HG03097 (cell line): Measurements from ENCODE around the gene CEP43.

ENCODE experiments used
- ATAC-seq: cut with Tn5 transposase; IDR thresholded peaks from one replicate; pipeline ENCODE4 v1.9.1; 2021; ENCODE audit not compliant: unreplicated experiment, low FRiP score

CEP43 gene

DNA sequence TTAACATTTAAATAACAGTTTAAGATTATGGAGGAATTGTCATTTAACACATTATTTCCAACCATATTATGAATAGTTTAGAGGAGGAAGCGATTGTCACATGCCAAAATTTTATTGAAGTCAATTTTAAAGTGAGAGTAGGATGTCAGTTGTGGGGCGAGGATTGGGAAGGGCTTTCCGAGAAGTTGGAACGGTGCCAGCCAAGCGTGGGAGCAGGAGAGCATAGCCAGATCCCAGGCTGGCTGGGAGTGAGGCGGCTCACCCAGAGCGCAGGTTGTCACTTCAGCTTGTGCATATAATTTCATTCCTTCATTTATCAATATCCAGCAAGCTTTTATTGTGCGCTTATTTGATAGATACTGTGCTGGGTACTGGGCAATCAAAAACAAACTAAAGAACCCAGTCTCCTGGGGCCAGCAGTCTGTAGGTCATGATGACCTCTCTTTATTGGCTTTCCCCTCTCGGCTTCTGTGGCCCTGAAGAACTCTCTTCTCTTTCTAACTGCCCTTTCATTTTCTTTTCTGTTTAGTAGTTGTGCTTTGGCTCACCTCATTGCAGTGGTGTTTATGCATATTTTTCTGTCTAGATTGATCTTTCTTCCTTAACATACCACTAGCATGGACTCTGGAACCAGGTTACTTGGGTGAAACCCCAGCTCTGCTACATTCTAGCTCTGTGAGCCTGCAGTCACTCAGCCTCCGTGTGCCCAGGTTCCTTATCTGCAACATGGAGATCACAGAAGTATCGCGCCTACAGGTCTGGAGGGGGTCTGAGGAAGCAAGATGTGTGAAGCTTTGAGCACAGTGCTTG is 6.4 kb downstream of the CEP43 start:
- no peak for ATAC-seq

DNA sequence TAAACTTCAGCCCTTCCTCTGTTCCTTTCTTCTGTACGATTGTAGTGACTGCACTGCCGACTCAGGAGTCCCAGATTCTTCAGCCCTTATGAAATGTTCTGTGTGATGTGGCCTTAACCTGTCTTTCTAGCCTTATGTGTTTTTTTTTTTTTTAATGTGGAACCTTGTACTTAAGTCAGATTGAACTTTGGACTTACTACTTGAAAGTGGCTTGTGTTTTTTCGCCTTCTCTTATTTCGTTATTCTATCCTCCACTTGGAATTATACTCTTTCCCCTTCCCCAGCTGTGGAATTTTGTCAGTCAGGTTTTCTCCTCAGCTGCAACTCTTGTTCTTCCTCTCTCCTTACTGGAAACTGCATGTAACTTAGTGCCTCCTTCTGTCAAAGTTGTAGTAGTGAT is 8.8 kb downstream of the CEP43 start:
- no peak for ATAC-seq

DNA sequence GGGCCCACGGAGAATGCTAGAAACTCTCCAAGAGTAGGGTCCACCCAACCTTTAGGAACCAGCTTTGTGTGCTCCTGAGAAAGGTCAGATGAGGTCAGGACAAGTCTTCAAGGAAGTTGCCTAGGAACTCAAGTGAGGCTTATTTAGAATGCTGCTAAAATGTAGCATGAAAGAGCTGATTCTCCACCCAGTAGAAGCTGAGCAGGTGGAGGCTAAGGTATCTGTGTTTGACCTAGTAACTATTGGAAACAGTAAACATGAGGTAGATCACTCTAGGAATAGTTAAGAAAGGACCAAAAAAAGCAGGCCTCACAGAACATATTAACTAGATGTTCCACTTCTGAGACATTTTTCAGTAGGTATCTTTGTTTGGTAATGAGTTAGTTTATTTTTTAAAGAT is 13.9 kb downstream of the CEP43 start:
- no peak for ATAC-seq

DNA sequence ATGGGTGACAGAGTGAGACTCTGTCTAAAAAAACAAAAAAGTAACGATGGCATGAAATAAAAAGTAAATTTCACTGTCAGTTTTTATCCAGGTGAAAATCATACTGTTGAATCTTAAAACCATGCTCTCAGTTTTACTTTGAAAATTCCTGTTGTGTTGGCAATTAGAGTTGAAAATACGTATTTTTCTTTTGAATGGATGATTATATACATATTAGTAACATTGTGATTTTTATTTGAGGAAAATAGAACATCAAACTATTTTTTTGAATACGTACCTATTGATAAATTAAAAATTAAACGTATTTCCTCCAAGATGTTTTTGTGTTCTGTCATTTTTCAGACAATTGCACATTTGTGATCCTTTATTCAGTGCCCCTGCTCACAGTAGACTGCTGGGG is 14.7 kb downstream of the CEP43 start:
- ATAC-seq: no peak

DNA sequence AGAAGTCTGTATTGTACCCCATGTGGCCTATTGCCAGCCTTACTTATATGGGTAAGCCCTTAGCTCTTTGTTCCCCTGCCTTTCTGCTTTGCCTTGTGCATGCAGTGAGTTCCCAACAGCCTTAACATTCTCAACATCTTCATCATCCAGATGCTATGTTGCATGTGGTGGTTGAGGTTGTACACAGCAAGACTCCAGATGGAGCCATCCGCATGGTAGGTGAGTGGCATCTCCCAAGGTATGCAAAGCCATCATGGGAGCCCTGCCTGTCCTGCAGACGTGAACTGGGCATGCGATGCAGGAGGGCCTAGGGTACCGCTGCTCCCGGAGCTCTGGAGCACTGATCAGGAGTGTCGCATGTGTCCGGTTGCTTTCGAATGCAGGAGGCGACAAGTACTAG is 16.1 kb downstream of the CEP43 start:
- ATAC-seq: no peak

DNA sequence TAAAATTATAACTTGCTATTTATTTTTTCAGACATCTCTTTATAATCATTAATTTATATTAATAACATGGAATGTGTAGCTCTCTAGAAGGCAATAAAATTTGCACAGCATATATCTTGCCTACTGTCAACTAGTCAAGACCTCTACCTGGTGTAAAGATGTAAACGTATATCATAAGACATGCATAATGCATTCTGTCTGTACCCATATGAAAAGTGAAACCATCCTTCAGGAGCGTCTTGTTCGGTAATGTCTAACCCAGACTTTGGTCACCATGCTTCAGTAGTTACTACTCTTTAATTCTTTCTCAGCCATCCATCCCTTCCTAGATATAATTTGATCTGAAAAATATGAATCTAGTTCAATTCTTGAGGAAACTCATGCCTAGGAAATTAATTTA is 21.0 kb downstream of the CEP43 start:
- ATAC-seq: peak; percentile 62

DNA sequence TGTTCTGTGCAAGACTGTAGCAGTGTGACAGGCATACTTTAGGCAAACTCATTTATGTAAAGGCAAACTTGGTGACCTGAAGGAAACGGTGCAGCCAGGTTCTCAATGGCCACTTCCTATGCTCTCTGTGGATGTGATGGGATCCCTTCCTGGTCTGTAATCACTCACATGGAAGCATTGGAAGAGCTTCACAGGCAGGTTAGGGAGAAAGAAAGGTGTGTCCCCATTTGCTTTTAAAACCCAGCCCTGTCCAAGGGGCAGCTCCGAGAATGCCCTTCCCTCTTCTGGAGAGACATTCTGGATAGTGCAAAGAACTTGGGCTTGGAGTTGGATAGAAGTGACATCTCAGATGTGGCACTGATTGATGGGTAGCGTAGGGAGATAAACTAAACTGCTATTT is 28.1 kb downstream of the CEP43 start:
- ATAC-seq: no peak

DNA sequence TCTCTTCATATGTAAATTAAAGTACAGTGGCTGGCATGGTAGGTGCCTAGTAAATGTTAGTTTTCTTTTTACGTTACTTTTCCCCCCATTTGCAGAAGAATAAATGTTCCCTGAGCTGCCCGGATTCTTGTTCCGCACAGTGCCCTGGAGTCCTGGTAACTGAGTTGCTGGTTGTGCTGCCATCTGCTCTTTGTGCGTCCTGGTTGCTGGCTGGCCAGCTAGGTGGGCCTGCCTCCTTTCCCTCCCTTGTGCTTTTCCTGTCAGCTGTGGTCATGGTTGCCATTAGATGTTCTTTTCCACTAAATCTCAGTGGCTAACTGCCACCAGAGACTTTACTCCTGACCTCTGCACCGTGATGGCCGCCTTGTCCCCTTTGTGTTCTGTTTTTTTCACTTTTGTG is 28.6 kb downstream of the CEP43 start:
- no peak for ATAC-seq

DNA sequence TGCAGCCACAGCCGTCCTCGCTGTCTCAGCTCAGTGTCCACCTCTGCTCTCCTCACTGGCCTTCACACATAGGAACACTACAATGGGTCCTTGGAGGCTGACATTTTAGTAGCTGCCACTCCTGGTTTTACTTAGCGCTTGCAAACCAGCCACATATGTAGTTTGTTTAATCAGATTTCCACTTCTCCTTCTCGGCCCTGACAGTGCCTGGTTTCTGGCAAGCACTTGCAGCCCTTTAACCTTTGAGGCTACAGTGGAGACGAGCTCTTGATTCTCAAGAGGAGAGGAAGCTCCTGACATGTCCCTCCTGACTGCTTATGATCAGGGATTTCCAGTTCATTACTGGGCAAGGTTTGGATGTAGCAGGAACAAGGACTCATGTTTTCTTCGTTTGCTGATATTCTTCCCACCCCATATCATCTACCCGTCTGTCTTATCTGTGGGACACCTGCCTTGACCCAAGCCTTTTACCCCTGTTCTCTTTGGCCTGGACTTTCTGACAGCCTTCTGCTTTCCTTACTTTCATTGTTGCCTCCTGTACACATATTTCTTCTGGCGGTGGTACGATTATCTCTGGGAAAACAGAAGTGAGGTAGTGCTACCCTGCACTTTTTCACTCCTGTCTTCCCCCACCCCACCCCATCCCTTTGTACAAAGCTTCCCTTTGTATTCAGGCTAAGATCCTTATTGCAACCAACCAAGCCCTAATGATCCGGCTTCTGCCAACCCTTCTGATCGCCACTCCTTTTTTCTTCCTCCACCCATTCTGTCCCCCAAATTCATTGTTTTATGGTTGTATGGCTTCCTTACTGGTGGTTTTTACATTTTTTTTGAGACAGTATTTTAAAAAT is 31.2 kb downstream of the CEP43 start:
- ATAC-seq: no peak

DNA sequence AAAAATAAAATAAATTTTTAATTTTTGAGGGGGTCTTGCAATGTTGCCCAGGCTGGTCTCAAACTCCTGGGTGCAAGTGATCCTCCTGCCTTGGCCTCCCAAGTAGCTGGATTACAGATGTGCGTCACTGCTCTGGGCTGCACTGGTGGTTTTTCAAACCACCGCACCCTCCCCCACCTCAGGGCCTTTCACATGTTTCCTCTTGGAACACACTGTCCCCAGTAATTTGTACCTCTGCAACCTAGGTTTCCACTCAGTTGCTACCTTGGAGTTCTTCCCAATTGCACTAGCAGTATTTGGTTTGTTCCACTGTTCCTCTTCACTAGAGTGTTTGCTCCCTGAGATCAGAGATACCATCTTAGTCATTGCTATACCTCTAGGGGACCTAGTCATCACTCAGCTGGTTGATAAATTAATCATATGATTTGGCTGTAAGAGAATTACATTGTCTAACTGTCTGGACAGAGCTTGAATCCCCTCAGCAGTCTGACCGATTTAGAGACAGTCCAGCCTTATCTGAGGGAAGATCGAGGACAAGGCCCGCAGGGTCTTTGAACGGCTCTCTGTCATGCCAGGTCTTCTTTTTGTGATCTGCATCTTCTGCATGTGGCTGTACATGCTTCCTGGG is 32.0 kb downstream of the CEP43 start:
- ATAC-seq: no peak

DNA sequence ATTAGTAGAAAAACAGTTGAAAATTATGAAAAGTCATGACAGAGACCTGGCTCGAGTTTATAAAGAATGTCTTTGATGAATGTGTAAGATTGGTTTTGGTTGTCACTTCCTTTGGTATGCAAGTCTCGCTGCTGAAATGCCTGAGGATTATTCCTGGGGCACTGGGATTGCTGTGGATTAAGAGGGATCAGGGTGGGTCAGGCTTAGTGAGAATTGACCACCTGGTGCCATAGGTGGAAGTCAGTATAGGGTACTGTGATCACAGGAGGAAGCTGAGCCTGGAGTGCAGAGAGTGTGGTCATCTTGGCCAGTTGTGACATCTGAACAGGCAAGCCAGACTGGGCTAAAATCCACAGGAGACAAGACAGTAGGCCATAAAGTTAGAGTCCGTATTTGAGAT is 34.9 kb downstream of the CEP43 start:
- no peak for ATAC-seq

DNA sequence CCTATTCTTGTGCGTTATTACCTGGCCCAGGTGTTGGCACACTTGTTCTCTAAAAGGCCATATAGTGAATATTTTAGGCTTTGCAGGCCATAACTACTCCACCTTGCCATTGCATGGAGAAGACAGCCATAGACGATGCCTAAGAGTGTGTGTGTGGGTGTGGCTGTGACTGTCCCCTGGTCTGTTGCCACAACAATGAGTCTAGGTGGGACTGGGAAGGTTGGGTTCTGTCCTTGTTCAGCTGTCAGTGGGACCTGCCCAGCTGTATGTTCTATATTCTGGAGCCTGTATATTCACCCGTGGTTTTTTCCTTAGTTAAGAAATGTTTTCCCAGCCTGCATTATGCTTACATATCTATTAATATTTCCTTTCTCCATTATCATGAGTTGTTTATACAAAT is 38.6 kb downstream of the CEP43 start:
- ATAC-seq: no peak

DNA sequence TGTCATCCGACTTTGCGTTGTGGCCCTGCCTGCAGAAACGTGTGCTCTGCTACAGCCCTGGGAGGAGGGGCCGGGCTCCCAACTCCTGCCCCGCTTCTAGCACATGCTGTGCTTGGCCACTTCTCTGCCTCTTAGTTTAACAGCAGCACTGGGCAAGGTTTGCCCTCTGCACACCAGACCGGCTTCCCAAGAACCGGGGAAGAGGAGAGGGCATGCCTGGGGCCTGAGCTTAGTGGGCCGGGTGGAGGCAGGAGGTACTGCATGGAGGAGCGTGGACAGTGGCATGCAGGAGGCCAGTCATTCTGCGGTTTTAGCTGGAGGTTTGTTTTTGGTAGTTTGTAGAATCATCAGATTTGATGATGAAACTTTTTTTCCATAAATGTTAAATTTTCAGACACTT is 45.5 kb downstream of the CEP43 start:
- no peak for ATAC-seq

DNA sequence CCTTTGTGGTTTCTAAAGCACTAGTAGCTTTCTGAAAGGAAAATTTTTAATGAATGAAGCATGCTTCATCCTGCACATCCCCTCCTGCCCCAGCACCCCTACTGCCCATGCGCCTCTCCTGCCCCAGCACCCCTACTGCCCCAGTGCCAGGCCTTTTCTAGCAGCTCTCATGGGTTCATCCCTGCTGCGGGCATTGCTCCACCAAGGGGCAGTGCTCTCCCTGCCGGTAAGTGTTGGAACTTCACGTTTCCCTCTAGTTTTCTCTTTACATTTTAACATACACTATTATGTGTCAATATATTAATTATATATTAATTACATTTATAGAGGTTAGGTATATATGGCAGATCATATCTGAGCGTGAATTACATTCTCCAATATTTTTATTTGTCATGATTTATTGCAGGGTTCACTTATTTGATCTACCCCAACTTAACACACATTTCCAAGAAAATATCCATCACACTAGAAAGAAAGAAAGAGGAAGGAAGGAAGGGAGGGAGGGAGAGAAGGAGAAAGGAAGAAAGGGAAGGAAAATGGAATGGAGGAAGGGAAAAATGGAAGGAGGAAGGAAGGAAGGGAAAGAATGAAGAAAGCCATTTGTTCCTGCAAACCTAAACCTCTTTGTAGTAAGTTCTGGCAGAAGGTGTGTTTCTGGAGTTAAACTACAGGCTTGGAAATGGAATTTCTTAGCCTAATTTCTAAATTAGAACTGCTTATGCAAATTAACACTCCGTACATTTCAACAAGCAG is 46.8 kb downstream of the CEP43 start:
- ATAC-seq: no peak

DNA sequence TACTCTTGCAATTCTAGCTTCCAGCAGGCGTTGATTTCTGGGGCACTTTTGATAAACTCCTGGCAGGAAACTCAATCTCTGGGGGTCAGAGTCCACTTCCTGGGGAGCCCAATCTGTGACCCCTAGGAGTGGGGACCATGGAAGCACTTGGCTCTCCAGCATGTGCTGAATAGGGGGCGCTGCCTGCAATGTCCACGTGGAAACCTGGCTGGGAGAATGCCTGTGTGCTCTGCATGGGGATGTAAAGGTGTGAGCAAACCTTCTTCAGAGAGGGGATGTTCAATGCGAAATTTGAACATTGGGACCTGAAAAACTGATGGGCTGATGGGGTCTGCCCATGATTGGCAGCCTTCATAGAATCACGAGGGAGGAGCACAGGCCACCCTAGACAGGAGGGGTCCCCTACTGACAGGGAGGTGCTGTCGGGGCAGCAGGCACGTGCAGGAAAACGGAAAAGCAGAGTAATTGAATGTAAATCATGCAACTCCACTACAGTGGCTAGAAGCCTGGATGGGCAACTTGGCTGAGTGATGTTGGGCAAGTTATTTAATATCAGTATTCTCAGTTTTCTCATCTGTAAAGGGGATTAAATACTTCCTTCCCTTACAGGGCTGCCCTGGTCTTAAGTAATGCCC is 47.8 kb downstream of the CEP43 start:
- peak; percentile 20 for ATAC-seq

DNA sequence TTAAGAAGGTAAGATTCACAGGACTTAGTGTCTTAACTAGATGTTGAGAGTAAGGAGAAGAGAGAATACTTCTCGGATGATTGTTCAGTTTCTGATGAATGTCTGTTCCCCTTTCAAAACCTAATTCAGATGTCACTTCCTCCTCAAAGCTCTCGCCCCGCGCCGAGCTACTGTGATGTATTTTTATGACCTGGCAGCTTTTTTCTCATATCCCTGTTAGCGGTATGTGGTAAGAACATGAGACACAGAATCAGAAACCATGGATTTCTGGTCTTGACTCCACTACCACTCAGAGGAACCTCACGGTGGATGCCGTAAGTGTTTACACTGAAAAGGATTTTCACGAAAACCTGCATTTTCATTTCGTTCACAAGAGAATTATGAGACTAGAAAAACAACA is 48.4 kb downstream of the CEP43 start:
- peak; percentile 65 for ATAC-seq
